GM12878 (cell line): ENCODE data around the gene BSX. TPM values are rescaled to one million over a fixed set of nuclear protein-coding genes. Genes with fewer than 3 reads are reported as not detected.

ENCODE experiments used
- ATAC-seq: fragments of 200-7000 bp; cut with Tn5 transposase; 3 replicates; pipeline ENCODE4 v1.9.1; 2020; ENCODE audit warnings: mild to moderate bottlenecking, moderate library complexity
- BruUV-seq: library from RNA; stranded (reverse); fragments of 400-500 nt; replicated peaks from 2 replicates; lab custom pipeline; 2021; lab: Mats Ljungman, UMichigan
- CTCF ChIA-PET: fragments of 300-600 bp; sonication (Branson Sonifier 250); formaldehyde crosslinking; extraction: SDS; loops from one replicate; lab custom pipeline; 2021; ENCODE audit warnings: inconsistent platforms; lab: Yijun Ruan, JAX
- POLR2A ChIA-PET: fragments of 350-600 bp; formaldehyde crosslinking; extraction: SDS; loops from one replicate; lab custom pipeline; 2021; ENCODE audit warnings: inconsistent platforms; lab: Charles Lee
- RAD21 ChIA-PET: fragments of 300-600 bp; sonication (Branson Sonifier 250); formaldehyde crosslinking; loops from one replicate; lab custom pipeline; 2023; ENCODE audit warnings: antibody characterized with exemption; ENCODE audit not compliant: unreplicated experiment; lab: Charles Lee
- SMC1A ChIA-PET: fragments of 300-600 bp; sonication (Branson Sonifier 250); formaldehyde crosslinking; loops from one replicate; lab custom pipeline; 2023; ENCODE audit not compliant: unreplicated experiment, uncharacterized antibody; lab: Charles Lee
- DNase-seq: peaks from one replicate; pipeline ENCODE4 v3.0.0-alpha.2; 2011; ENCODE audit warnings: low read depth, low spot score
- FAIRE-seq: peaks from 3 replicates; lab custom pipeline; 2011; peaks lifted over from hg19 to GRCh38; lab: Jason Lieb, UNC
- H2AFZ ChIP-seq: 2 replicates; pipeline ENCODE4 v1.6.0; 2011; ENCODE audit warnings: low read depth, low read length, control low read depth; ENCODE audit not compliant: control insufficient read depth
- H3K27ac ChIP-seq: 2 replicates; pipeline ENCODE4 v1.5.1; 2011; ENCODE audit warnings: control low read depth; ENCODE audit not compliant: control insufficient read depth, insufficient read depth
- H3K27me3 ChIP-seq, 2 experiments: replicated peaks in 1 of 2; 2 replicates each; pipeline versions ENCODE4 v1.6.0 to v1.6.1; 2011; ENCODE audit warnings: low read length in 1 of 2; ENCODE audit not compliant: control insufficient read depth in 2 of 2, insufficient read depth in 2 of 2
- H3K36me3 ChIP-seq, 2 experiments: 2 replicates each; pipeline ENCODE4 v1.5.1; 2011; ENCODE audit warnings: low read length in 1 of 2; ENCODE audit not compliant: control insufficient read depth in 2 of 2, insufficient read depth in 2 of 2
- H3K4me1 ChIP-seq: 2 replicates; pipeline ENCODE4 v1.6.1; 2011; ENCODE audit warnings: mild to moderate bottlenecking, low read length, moderate library complexity, mixed read lengths; ENCODE audit not compliant: control insufficient read depth, insufficient read depth
- H3K4me2 ChIP-seq: 2 replicates; pipeline ENCODE4 v1.6.0; 2011; ENCODE audit warnings: control low read depth; ENCODE audit not compliant: control insufficient read depth, insufficient read depth
- H3K4me3 ChIP-seq: fragments of 200-600 bp; sonication (generic); 2 replicates; pipeline ENCODE4 v1.5.1; 2016
- H3K79me2 ChIP-seq: 2 replicates; pipeline ENCODE4 v1.6.0; 2011; ENCODE audit warnings: low read length; ENCODE audit not compliant: control insufficient read depth, insufficient read depth
- H3K9ac ChIP-seq: 2 replicates; pipeline ENCODE4 v1.8.0; 2011; ENCODE audit warnings: low read length, control low read depth, mixed read lengths; ENCODE audit not compliant: control insufficient read depth, insufficient read depth
- H3K9me3 ChIP-seq: replicated peaks from 3 replicates; pipeline ENCODE4 v1.5.1; 2011; ENCODE audit warnings: mild to moderate bottlenecking, low read length; ENCODE audit not compliant: control insufficient read depth, insufficient read depth
- H4K20me1 ChIP-seq: 2 replicates; pipeline ENCODE4 v1.6.0; 2011; ENCODE audit not compliant: control insufficient read depth, insufficient read depth
- BACH1 ChIP-seq: fragments of 450-650 bp; IDR thresholded peaks from 2 replicates; pipeline ENCODE4 v1.6.1; 2017; ENCODE audit warnings: mild to moderate bottlenecking, borderline replicate concordance
- CBFB ChIP-seq: IDR thresholded peaks from 2 replicates; pipeline ENCODE4 v1.6.1; 2016; ENCODE audit warnings: antibody characterized with exemption, low read depth
- MXI1 ChIP-seq: fragments of 150-350 bp; IDR thresholded peaks from 2 replicates; pipeline ENCODE4 v1.6.1; 2011; ENCODE audit warnings: low read depth, mild to moderate bottlenecking, inconsistent platforms, low read length, improper control_type of control experiment
- NBN ChIP-seq: fragments of 450-650 bp; IDR thresholded peaks from 2 replicates; pipeline ENCODE4 v1.6.1; 2016
- NFXL1 ChIP-seq: fragments of 450-650 bp; IDR thresholded peaks from 2 replicates; pipeline ENCODE4 v1.6.1; 2017; ENCODE audit warnings: antibody characterized with exemption, mild to moderate bottlenecking, borderline replicate concordance
- SMAD5 ChIP-seq: IDR thresholded peaks from 2 replicates; pipeline ENCODE4 v1.6.1; 2016; ENCODE audit warnings: antibody characterized with exemption, low read depth
- SMARCA5 ChIP-seq: fragments of 450-650 bp; IDR thresholded peaks from 2 replicates; pipeline ENCODE4 v1.6.1; 2017; ENCODE audit warnings: mild to moderate bottlenecking
- ZBTB4 ChIP-seq: fragments of 450-650 bp; formaldehyde crosslinking; IDR thresholded peaks from 2 replicates; pipeline ENCODE4 v1.4.0; 2022; ENCODE audit warnings: mild to moderate bottlenecking, moderate library complexity
- ZNF274 ChIP-seq: IDR thresholded peaks from one replicate; pipeline ENCODE4 v1.8.0; 2011; ENCODE audit not compliant: insufficient read length, insufficient read depth
- WGBS: methylation state at CpG from one replicate; pipeline ENCODE4 v1.1.6; 2016; ENCODE audit warnings: low lambda C conversion rate; ENCODE audit not compliant: insufficient replicate concordance, insufficient coverage; ENCODE audit errors: missing lambda C conversion rate; 5-methylcytosine and 5-hydroxymethylcytosine counted together
- in situ Hi-C: fragments of 300-500 bp; cut with MboI; formaldehyde crosslinking; loops from 9 replicates; pipeline ENCODE4 v1.14.3; 2018; ENCODE audit warnings: mixed read lengths
- intact Hi-C: fragments of 100-400 bp; cut with micrococcal nuclease; formaldehyde crosslinking; loops from one replicate; pipeline ENCODE4 v1.14.2; 2022; ENCODE audit not compliant: unreplicated experiment
- polyA plus RNA-seq, 11 experiments: library from polyadenylated mRNA; depleted of rRNA in 4 of 11; unstranded in 6 of 11; stranded (reverse) in 5 of 11; fragments of >200 nt; fragmentation: Nextera tagmentation in 4 of 11; fragmentation: Illumina TruSeq in 1 of 11; extraction: Ambion mirVana in 4 of 11; extraction: Trizol in 1 of 11; gene quantifications; 1 replicate in 1 of 11; 2 replicates in 10 of 11; pipeline versions ENCODE4 v1.2.1 to v1.2.3, GENCODE V29; 2011 to 2016; ENCODE audit warnings: inconsistent platforms in 2 of 11, missing spikeins in 2 of 11, low read depth in 1 of 11
- total RNA-seq, 4 experiments: library from RNA; depleted of rRNA in 3 of 4; stranded (reverse); fragments of >200 nt in 3 of 4; fragmentation: Illumina TruSeq in 1 of 4; extraction: Trizol in 1 of 4; gene quantifications; 2 replicates each; pipeline versions ENCODE4 v1.2.1 to v1.2.3, GENCODE V29; 2013 to 2021
- TF ChIP-seq, protein P1 (sequence below): fragments of 450-650 bp; IDR thresholded peaks from 2 replicates; pipeline ENCODE4 v1.6.1; 2016; ENCODE audit warnings: mild to moderate bottlenecking
- TF ChIP-seq, protein P2 (sequence below): IDR thresholded peaks from 2 replicates; pipeline ENCODE4 v1.6.1; 2012; ENCODE audit warnings: low read depth, low read length, improper control_type of control experiment

The BSX gene
- total and polyA plus RNA-seq, 10 of the 15 experiments (the other 5 are each of a cell fraction or from before 2014, with no cell fraction given): not detected

DNA sequence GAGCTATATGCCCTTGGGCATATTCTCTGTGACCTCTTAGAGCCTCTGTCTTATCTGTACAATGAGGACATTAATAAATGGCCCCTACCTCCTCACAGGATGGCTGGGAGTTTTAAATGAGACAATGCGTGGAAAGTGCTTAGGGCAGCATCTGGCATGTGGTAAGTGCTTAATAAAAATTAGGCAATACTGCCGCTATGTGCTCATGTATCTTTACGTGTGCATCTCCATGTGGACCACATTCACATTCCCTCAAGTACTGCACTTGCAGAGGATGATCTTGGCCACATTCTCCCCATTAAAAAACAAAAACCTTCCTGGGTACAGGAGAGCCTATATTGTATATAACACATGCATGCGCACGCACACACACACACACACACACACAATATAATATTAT, 19.1 kb upstream of the BSX start (continued):
- no peak for TF ChIP-seq ZBTB4 (CRISPR knock-in tag)

GRCh38 chr11:122998727-122999366, 17.2 kb upstream of the BSX start:
- DNase-seq (no peak), ATAC-seq (no peak), FAIRE-seq (no peak)
- ChIA-PET SMC1A (no interaction called here), CTCF (interaction anchor here (0.5 to 1.3 kb wide), 3 partner anchors 11 to 243 kb away, joined by 3 to 4 read pairs (median 4); no protein-coding TSS in a partner anchor), POLR2A (no interaction called here), RAD21 (no interaction called here)
- no peak overlapping the region for H3K9ac ChIP-seq
- WGBS: 30% methylated on average over 14 of the region's 14 CpGs
- intact Hi-C loops (no loop called here), in situ Hi-C loops (no loop called here)
- H3K27ac ChIP-seq: no peak overlapping the region
- no peaks in the 10 kb centered on the region for H3K27me3 ChIP-seq
- no peak overlapping the region for H3K4me2 ChIP-seq
- no peaks in the 10 kb centered on the region for H4K20me1 ChIP-seq
- no peaks in the 10 kb centered on the region for H3K4me1 ChIP-seq
- H3K4me3 ChIP-seq: no peak overlapping the region
- no peaks in the 10 kb centered on the region for H3K36me3 ChIP-seq
- H3K79me2 ChIP-seq: no peaks in the 10 kb centered on the region
- H2AFZ ChIP-seq: no peak overlapping the region
- no peaks in the 10 kb centered on the region for H3K9me3 ChIP-seq
- TF ChIP-seq SMAD5 (no peak), CBFB (no peak), ZNF274 (no peak), MXI1 (no peak), SMARCA5 (no peak), NFXL1 (no peak), NBN (no peak), BACH1 (no peak)
- TF ChIP-seq, protein P1, sequence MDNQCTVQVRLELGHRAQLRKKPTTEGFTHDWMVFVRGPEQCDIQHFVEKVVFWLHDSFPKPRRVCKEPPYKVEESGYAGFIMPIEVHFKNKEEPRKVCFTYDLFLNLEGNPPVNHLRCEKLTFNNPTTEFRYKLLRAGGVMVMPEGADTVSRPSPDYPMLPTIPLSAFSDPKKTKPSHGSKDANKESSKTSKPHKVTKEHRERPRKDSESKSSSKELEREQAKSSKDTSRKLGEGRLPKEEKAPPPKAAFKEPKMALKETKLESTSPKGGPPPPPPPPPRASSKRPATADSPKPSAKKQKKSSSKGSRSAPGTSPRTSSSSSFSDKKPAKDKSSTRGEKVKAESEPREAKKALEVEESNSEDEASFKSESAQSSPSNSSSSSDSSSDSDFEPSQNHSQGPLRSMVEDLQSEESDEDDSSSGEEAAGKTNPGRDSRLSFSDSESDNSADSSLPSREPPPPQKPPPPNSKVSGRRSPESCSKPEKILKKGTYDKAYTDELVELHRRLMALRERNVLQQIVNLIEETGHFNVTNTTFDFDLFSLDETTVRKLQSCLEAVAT: no peak
- TF ChIP-seq, protein P2, sequence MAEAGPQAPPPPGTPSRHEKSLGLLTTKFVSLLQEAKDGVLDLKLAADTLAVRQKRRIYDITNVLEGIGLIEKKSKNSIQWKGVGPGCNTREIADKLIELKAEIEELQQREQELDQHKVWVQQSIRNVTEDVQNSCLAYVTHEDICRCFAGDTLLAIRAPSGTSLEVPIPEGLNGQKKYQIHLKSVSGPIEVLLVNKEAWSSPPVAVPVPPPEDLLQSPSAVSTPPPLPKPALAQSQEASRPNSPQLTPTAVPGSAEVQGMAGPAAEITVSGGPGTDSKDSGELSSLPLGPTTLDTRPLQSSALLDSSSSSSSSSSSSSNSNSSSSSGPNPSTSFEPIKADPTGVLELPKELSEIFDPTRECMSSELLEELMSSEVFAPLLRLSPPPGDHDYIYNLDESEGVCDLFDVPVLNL: no peak
- no TSS peak for BruUV-seq
